H1 (cell line): ENCODE measurements around the gene TRIM6. TPM values are rescaled to one million over a fixed set of nuclear protein-coding genes. Genes with fewer than 3 reads are reported as not detected.

Experiments
- CHD1 ChIP-seq: IDR thresholded peaks from 2 replicates; pipeline ENCODE4 v1.6.1; 2012; ENCODE audit warnings: low read depth, low read length, improper control_type of control experiment
- CREB1 ChIP-seq: IDR thresholded peaks from 2 replicates; pipeline ENCODE4 v1.6.1; 2012; ENCODE audit warnings: inconsistent platforms
- GABPA ChIP-seq: IDR thresholded peaks from 2 replicates; pipeline ENCODE4 v1.6.1; 2011; ENCODE audit warnings: mild to moderate bottlenecking, low read length, moderate library complexity, borderline replicate concordance; ENCODE audit not compliant: insufficient read depth
- KDM1A ChIP-seq: fragments of 200-600, 300-600 bp; sonication (generic); IDR thresholded peaks from 2 replicates; pipeline ENCODE4 v1.7.1; 2016; ENCODE audit warnings: mild to moderate bottlenecking, low read length, borderline replicate concordance
- KDM4A ChIP-seq: IDR thresholded peaks from one replicate; pipeline ENCODE4 v1.7.1; 2012; ENCODE audit warnings: low read depth, mild to moderate bottlenecking, moderate library complexity, low read length, inconsistent platforms; ENCODE audit not compliant: severe bottlenecking
- PHF8 ChIP-seq: fragments of 200-600 bp; sonication (generic); conservative IDR thresholded peaks from 2 replicates; pipeline ENCODE4 v1.7.1; 2012; ENCODE audit warnings: low read depth, mild to moderate bottlenecking, inconsistent platforms, low read length, moderate library complexity
- POLR2AphosphoS5 ChIP-seq: IDR thresholded peaks from 2 replicates; pipeline ENCODE4 v1.6.1; 2011; ENCODE audit warnings: low read depth, low read length
- SAP30 ChIP-seq: fragments of 300-600 bp; sonication (generic); IDR thresholded peaks from 2 replicates; pipeline ENCODE4 v1.7.1; 2012; ENCODE audit warnings: low read length, moderate library complexity, mild to moderate bottlenecking, inconsistent platforms; ENCODE audit not compliant: insufficient read depth, insufficient replicate concordance
- SP1 ChIP-seq: IDR thresholded peaks from 2 replicates; pipeline ENCODE4 v1.6.1; 2011; ENCODE audit warnings: low read depth, low read length
- SP2 ChIP-seq: IDR thresholded peaks from 2 replicates; pipeline ENCODE4 v1.6.1; 2012; ENCODE audit warnings: mild to moderate bottlenecking, low read length, inconsistent platforms
- SP4 ChIP-seq: IDR thresholded peaks from 2 replicates; pipeline ENCODE4 v1.6.1; 2012; ENCODE audit warnings: low read length, inconsistent platforms
- SRF ChIP-seq: IDR thresholded peaks from 2 replicates; pipeline ENCODE4 v1.6.1; 2011; ENCODE audit warnings: mild to moderate bottlenecking, low read depth, low read length, moderate library complexity
- TAF7 ChIP-seq: optimal IDR thresholded peaks from 2 replicates; pipeline ENCODE3; 2011; ENCODE audit warnings: low read depth, mild to moderate bottlenecking, inconsistent platforms, low read length, moderate library complexity, borderline replicate concordance
- ZNF274 ChIP-seq: IDR thresholded peaks from 2 replicates; pipeline ENCODE4 v1.7.0; 2012; ENCODE audit warnings: low read length, borderline replicate concordance; ENCODE audit errors: extremely low read depth
- polyA plus RNA-seq, 7 experiments: library from polyadenylated mRNA; depleted of rRNA in 3 of 7; stranded (reverse) in 5 of 7; unstranded in 2 of 7; fragments of >200 nt in 5 of 7; fragments of 200-250 nt in 2 of 7; gene quantifications; 1 replicate in 5 of 7; 2 replicates in 1 of 7; 4 replicates in 1 of 7; pipeline versions ENCODE4 v1.2.1 to v1.2.3, GENCODE V29; 2011 to 2013; ENCODE audit warnings: missing spikeins in 2 of 7, mixed read lengths in 2 of 7
- total RNA-seq: library from RNA; stranded (reverse); fragmentation: NEBNext Ultra II Directional; extraction: Animal tissue kit (Norgen Biotek cat#: 25700); gene quantifications from 2 replicates; pipeline ENCODE4 v1.2.1, GENCODE V29; 2021
- TF ChIP-seq, protein P1 (sequence below), 3 experiments: IDR thresholded peaks; 1 replicate in 2 of 3; 2 replicates in 1 of 3; pipeline versions ENCODE4 v1.5.1 to v1.6.1; 2011; ENCODE audit warnings: low read length in 3 of 3, mild to moderate bottlenecking in 3 of 3, inconsistent platforms in 2 of 3, low read depth in 1 of 3, moderate library complexity in 1 of 3; ENCODE audit not compliant: insufficient read depth in 1 of 3; ENCODE audit errors: control extremely low read depth in 1 of 3
- TF ChIP-seq, protein P2 (sequence below): IDR thresholded peaks from 2 replicates; pipeline ENCODE4 v1.6.1; 2012; ENCODE audit warnings: inconsistent platforms

Gene TRIM6
- total and polyA plus RNA-seq, 2 of the 8 experiments (the other 6 are each of a cell fraction or from before 2014, with no cell fraction given): 21.6 to 23.3 TPM

DNA sequence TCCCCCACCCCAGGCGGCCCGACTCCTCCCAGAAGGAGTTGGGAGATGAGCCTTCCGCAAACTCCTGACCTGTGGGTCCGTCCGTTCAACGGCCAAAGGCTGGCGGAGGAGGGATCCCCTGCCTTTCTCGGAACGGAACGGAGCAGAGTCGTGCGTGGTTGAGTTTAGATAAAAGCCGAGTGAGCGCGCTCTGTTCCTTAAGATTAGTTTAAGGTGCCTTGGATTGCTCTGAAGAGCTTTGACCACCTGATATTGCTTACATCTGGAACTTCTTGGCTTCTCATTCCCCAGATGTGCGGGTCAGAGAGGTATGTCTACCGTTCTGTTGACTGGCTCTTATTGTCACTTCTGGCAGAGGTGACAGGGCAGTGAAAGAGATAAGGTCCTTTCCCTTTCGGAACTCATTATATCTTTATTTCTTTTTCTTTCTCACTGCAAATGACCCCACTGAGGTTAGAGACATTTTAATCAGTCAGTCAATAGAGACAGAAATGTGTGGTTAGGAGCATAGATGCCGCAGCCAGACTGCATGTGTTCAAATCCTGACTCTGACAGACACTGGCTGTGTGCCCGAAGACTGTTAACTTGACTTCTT is at the start of gene TRIM6 (continued):
- peak; percentile 76 for TF ChIP-seq SAP30
- peak; percentile 40 for TF ChIP-seq KDM4A
- TF ChIP-seq TAF7: no peak
- no peak for TF ChIP-seq SP1
- TF ChIP-seq, protein P1, sequence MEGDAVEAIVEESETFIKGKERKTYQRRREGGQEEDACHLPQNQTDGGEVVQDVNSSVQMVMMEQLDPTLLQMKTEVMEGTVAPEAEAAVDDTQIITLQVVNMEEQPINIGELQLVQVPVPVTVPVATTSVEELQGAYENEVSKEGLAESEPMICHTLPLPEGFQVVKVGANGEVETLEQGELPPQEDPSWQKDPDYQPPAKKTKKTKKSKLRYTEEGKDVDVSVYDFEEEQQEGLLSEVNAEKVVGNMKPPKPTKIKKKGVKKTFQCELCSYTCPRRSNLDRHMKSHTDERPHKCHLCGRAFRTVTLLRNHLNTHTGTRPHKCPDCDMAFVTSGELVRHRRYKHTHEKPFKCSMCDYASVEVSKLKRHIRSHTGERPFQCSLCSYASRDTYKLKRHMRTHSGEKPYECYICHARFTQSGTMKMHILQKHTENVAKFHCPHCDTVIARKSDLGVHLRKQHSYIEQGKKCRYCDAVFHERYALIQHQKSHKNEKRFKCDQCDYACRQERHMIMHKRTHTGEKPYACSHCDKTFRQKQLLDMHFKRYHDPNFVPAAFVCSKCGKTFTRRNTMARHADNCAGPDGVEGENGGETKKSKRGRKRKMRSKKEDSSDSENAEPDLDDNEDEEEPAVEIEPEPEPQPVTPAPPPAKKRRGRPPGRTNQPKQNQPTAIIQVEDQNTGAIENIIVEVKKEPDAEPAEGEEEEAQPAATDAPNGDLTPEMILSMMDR (IDR thresholded peaks at IDR 0.05; ENCODE audit: control extremely low read depth in 1 of 3, insufficient read depth in 1 of 3, low read depth in 1 of 3, low read length in 3 of 3): no peak
- TF ChIP-seq CHD1: no peak
- TF ChIP-seq SRF: no peak
- no peak for TF ChIP-seq PHF8
- no peak for TF ChIP-seq POLR2AphosphoS5
- no peak for TF ChIP-seq CREB1
- no peak for TF ChIP-seq SP4
- no peak for TF ChIP-seq ZNF274
- no peak for TF ChIP-seq GABPA
- TF ChIP-seq, protein P2, sequence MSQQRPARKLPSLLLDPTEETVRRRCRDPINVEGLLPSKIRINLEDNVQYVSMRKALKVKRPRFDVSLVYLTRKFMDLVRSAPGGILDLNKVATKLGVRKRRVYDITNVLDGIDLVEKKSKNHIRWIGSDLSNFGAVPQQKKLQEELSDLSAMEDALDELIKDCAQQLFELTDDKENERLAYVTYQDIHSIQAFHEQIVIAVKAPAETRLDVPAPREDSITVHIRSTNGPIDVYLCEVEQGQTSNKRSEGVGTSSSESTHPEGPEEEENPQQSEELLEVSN: no peak
- no peak for TF ChIP-seq KDM1A
- TF ChIP-seq SP2: no peak
